K562 (cell line): ENCODE data around the gene GMDS.

Experiments used
- IRF9 ChIP-seq: fragments of 450-650 bp; IDR thresholded peaks from 2 replicates; pipeline ENCODE4 v1.6.1; 2016; ENCODE audit warnings: missing biosample characterization, missing genetic modification characterization
- PRDM10 ChIP-seq: fragments of 450-650 bp; IDR thresholded peaks from 2 replicates; pipeline ENCODE4 v1.6.1; 2018; ENCODE audit not compliant: partially characterized antibody
- RCOR1 ChIP-seq, 2 experiments: IDR thresholded peaks; 2 replicates each; pipeline ENCODE4 v1.6.1; 2012; ENCODE audit warnings: low read depth in 2 of 2, low read length in 2 of 2, borderline replicate concordance in 1 of 2, improper control_type of control experiment in 1 of 2

- TF ChIP-seq RCOR1 (IDR thresholded peaks at IDR 0.05; ENCODE audit: borderline replicate concordance in 1 of 2, low read depth in 2 of 2, low read length in 2 of 2) (no peak), IRF9 (tag) (no peak), PRDM10 (no peak)
These were observed 219.3 kb downstream of the GMDS start for GRCh38 chr6:2026133-2026532.
